MM.1S (cell line): Measurements from ENCODE around the gene DMGDH.

Experiments used
- EZH2 ChIP-seq: fragments of 300-600 bp; sonication (generic); optimal IDR thresholded peaks from 2 replicates; pipeline ENCODE3; 2017; ENCODE audit warnings: low read depth, mild to moderate bottlenecking, antibody characterized with exemption, low read length, mixed read lengths
- TF ChIP-seq, protein P1 (sequence below): fragments of 300-600 bp; sonication (generic); IDR thresholded peaks from 2 replicates; pipeline ENCODE4 v1.5.1; 2016; ENCODE audit warnings: antibody characterized with exemption, low read length, mixed read lengths

DNA sequence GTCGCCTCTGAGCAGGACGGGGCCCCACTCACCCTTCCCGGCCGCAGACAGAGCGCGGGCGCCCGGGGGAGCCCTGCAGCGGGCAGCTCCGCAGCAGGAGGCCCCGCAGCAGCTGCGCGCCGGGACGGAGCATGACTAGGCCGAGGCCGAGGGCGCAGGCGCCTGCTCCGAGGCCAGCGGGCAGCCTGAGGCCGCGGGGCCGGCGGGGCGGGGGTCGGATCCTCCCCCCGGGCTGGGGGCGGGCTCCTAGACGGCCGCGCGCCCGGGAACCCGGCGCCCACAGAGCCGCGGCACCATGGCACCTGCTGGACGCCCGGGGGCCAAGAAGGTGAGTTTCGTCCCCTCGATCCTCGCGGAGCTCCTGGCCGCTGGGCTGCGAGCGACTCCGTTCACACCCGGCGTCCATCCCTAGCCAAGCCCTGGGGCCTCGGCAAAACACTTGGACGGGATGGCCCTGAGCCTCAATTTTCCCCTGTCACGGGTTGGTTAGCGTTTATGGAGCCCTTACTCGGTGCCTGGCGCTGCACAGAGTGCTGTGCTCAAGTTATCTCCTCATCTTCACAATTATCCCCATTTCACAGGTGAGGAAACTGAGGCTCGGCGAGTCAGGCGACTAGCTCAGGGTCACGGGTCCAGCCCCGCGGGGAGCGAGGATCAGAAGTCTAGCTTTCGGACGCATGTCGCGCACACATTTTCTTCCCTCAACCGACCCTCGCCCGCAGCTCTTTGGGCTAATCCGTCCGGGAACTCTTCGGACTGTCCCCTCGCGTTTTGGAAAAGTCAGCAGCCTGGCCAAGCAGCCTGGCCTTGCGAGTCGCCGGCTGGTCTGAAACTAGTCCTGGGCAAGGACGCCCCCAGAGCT, at the start of gene DMGDH, which contains the start of gene BHMT2:
- TF ChIP-seq, protein P1, sequence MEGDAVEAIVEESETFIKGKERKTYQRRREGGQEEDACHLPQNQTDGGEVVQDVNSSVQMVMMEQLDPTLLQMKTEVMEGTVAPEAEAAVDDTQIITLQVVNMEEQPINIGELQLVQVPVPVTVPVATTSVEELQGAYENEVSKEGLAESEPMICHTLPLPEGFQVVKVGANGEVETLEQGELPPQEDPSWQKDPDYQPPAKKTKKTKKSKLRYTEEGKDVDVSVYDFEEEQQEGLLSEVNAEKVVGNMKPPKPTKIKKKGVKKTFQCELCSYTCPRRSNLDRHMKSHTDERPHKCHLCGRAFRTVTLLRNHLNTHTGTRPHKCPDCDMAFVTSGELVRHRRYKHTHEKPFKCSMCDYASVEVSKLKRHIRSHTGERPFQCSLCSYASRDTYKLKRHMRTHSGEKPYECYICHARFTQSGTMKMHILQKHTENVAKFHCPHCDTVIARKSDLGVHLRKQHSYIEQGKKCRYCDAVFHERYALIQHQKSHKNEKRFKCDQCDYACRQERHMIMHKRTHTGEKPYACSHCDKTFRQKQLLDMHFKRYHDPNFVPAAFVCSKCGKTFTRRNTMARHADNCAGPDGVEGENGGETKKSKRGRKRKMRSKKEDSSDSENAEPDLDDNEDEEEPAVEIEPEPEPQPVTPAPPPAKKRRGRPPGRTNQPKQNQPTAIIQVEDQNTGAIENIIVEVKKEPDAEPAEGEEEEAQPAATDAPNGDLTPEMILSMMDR, result no peak
- TF ChIP-seq EZH2, result no peak
